ENCODE data around the gene AKAP8.

DNA sequence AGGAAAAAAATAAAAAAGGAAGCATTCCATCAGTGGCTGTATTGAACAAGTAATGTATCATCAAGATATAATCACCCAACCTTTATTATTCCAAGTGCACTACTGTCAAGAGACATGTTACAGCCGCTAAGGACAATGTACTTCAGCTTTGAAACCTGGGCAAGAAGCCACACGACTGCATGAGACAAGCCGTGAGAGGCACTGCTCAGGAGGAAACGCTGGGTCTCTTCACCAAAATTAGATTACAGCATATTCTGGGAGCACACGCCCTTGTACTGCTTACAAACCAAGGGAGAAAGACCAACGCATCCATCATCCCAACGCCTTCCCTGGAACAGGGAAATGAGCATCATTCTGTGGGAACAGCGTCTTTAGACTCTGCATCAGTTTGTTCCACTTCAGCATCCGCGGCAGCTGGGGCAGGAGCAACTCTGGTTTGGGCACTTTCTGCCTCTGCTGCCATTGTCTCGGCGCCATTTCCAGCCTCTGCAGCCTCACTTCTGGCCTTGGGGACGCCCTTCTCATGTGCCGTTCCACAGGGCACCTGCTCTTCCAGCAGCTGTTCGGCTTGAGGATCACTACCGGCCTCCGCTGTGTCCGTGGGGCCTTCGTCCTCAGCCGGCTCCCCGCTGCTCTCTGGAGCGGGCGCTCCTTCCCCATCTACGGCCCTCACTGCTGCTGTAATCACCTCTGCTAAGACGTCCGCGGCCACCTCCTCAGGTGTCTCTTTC lies 24.9 kb downstream of the AKAP8 start:
- TF ChIP-seq, protein P1, sequence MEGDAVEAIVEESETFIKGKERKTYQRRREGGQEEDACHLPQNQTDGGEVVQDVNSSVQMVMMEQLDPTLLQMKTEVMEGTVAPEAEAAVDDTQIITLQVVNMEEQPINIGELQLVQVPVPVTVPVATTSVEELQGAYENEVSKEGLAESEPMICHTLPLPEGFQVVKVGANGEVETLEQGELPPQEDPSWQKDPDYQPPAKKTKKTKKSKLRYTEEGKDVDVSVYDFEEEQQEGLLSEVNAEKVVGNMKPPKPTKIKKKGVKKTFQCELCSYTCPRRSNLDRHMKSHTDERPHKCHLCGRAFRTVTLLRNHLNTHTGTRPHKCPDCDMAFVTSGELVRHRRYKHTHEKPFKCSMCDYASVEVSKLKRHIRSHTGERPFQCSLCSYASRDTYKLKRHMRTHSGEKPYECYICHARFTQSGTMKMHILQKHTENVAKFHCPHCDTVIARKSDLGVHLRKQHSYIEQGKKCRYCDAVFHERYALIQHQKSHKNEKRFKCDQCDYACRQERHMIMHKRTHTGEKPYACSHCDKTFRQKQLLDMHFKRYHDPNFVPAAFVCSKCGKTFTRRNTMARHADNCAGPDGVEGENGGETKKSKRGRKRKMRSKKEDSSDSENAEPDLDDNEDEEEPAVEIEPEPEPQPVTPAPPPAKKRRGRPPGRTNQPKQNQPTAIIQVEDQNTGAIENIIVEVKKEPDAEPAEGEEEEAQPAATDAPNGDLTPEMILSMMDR (IDR thresholded peaks at IDR 0.05): no peak
- no peak for TF ChIP-seq POLR2A (IDR thresholded peaks at IDR 0.05)

Data from ovary (tissue), 3 donors.